BE2C (cell line): Measurements from ENCODE around the gene DMTF1.

Source experiments
- DNase-seq: peaks from one replicate; pipeline ENCODE4 v3.0.0-alpha.2; 2020
- H3K27me3 ChIP-seq: fragments of 250-450 bp; sonication (Bioruptor Pico); 2 replicates; pipeline ENCODE4 v1.5.1; 2020; ENCODE audit warnings: mild to moderate bottlenecking
- H3K36me3 ChIP-seq: fragments of 250-450 bp; sonication (Bioruptor Pico); 2 replicates; pipeline ENCODE4 v1.5.1; 2020; ENCODE audit warnings: mild to moderate bottlenecking
- H3K4me1 ChIP-seq: fragments of 250-450 bp; sonication (Bioruptor Pico); 2 replicates; pipeline ENCODE4 v1.5.1; 2020
- H3K4me3 ChIP-seq: 2 replicates; pipeline ENCODE4 v1.5.1; 2011; ENCODE audit warnings: low read depth, low read length
- H3K9me3 ChIP-seq: fragments of 250-450 bp; sonication (Bioruptor Pico); 2 replicates; pipeline ENCODE4 v1.5.1; 2020
- CTCF ChIP-seq: IDR thresholded peaks from 2 replicates; pipeline ENCODE4 v1.5.1; 2012; ENCODE audit warnings: mild to moderate bottlenecking, low read depth, low read length

The DMTF1 gene

GRCh38 chr7:87213252-87213651, 61.0 kb downstream of the DMTF1 start:
- Histone ChIP-seq H3K4me3 (no peak overlapping the region), H3K9me3 (no peaks in the 10 kb centered on the region), H3K4me1 (no peaks in the 10 kb centered on the region), H3K36me3 (peaks cover 8% of the 10 kb centered on the region; the same call in 1 of the 2 replicates), H3K27me3 (no peaks in the 10 kb centered on the region)
- TF ChIP-seq CTCF: no peak
- DNase-seq: no peak

- H3K4me1 ChIP-seq: no peaks in the 10 kb centered on the region
- no peaks in the 10 kb centered on the region for H3K9me3 ChIP-seq
- no peak for TF ChIP-seq CTCF
- DNase-seq: no peak
- peaks cover 3% of the 10 kb centered on the region; the same call in 1 of the 2 replicates for H3K36me3 ChIP-seq
- no peaks in the 10 kb centered on the region for H3K27me3 ChIP-seq
- H3K4me3 ChIP-seq: no peak overlapping the region
Observed at GRCh38 chr7:87213811-87214210, 61.6 kb downstream of the DMTF1 start.

- no peak for TF ChIP-seq CTCF
- Histone ChIP-seq H3K4me3 (no peak overlapping the region), H3K4me1 (no peaks in the 10 kb centered on the region), H3K9me3 (no peaks in the 10 kb centered on the region; the same call in 1 of the 2 replicates), H3K27me3 (no peaks in the 10 kb centered on the region), H3K36me3 (no peaks in the 10 kb centered on the region)
- DNase-seq: no peak
Observed at GRCh38 chr7:87215046-87215445, 62.8 kb downstream of the DMTF1 start.

- H3K27me3 ChIP-seq: no peaks in the 10 kb centered on the region
- no peaks in the 10 kb centered on the region for H3K36me3 ChIP-seq
- H3K9me3 ChIP-seq: no peaks in the 10 kb centered on the region; the same call in 1 of the 2 replicates
- H3K4me3 ChIP-seq: no peak overlapping the region
- TF ChIP-seq CTCF: no peak
- no peak for DNase-seq
- no peaks in the 10 kb centered on the region for H3K4me1 ChIP-seq
Observed at GRCh38 chr7:87216701-87217508, 64.7 kb downstream of the DMTF1 start.

- H3K4me1 ChIP-seq: no peaks in the 10 kb centered on the region
- no peak for TF ChIP-seq CTCF
- no peak for DNase-seq
- no peaks in the 10 kb centered on the region for H3K36me3 ChIP-seq
- H3K9me3 ChIP-seq: no peaks in the 10 kb centered on the region; the same call in 1 of the 2 replicates
- H3K27me3 ChIP-seq: no peaks in the 10 kb centered on the region
- H3K4me3 ChIP-seq: no peak overlapping the region
Observed at GRCh38 chr7:87217983-87218653, 65.9 kb downstream of the DMTF1 start.
